ENCODE results near the gene HBM. TPM values are rescaled to one million over a fixed set of nuclear protein-coding genes. Genes with fewer than 3 reads are reported as not detected.

HBM gene
- total RNA-seq, 1 donor from 2014 or later = not detected

Other genes starting within 250 kb of the HBM start
- 90.6 and 91.3 TPM in 2 replicates for gene POLR3K, start 112.4 kb upstream of the HBM start, total RNA-seq
- gene SNRNP25, start 112.2 kb upstream of the HBM start, total RNA-seq = 98.9 and 101 TPM in 2 replicates
- 0.52 and 0.96 TPM in 2 replicates for gene RHBDF1, start 93.3 kb upstream of the HBM start, total RNA-seq
- 73.9 and 77.5 TPM in 2 replicates for gene MPG, start 87.8 kb upstream of the HBM start, total RNA-seq
- gene NPRL3, start 27.3 kb upstream of the HBM start, total RNA-seq = 51.5 and 51.8 TPM in 2 replicates
- not detected in 2 replicates for gene HBZ, start 13.3 kb upstream of the HBM start, total RNA-seq
- gene HBA2, start 6.9 kb downstream of the HBM start, total RNA-seq = 0.57 and 0.59 TPM in 2 replicates
- not detected in 2 replicates for gene HBA1, start 10.7 kb downstream of the HBM start, total RNA-seq
- gene HBQ1, start 14.5 kb downstream of the HBM start, total RNA-seq = 0.54 and 0.88 TPM in 2 replicates
- 77.7 and 83.0 TPM in 2 replicates for gene LUC7L, start 63.5 kb downstream of the HBM start, total RNA-seq
- 18.0 and 21.2 TPM in 2 replicates for gene FAM234A, start 68.8 kb downstream of the HBM start, total RNA-seq
- gene RGS11, start 110.0 kb downstream of the HBM start, total RNA-seq = 0.18 and 0.29 TPM in 2 replicates
- not detected in 2 replicates for gene ARHGDIG, start 114.6 kb downstream of the HBM start, total RNA-seq
- gene PDIA2, start 117.2 kb downstream of the HBM start, total RNA-seq = not detected in 2 replicates
- 28.1 and 30.3 TPM in 2 replicates for gene AXIN1, start 186.7 kb downstream of the HBM start, total RNA-seq
- 110 and 115 TPM in 2 replicates for gene MRPL28, start 204.6 kb downstream of the HBM start, total RNA-seq
- 35.7 and 36.3 TPM in 2 replicates for gene PGAP6, start 216.0 kb downstream of the HBM start, total RNA-seq
- 57.2 and 58.7 TPM in 2 replicates for gene NME4, start 231.2 kb downstream of the HBM start, total RNA-seq
- 18.0 and 20.1 TPM in 2 replicates for gene DECR2, start 235.9 kb downstream of the HBM start, total RNA-seq

Measured in activated T-helper 1 cell treated with anti-CD3 and anti-CD28 coated beads, Interleukin-12 subunit alpha, Interleukin-12 subunit beta, Interleukin-2, Interleukin-4 antibody, amounts not matched to agents 30 ng/mL and 10 ng/mL and 1 ng/mL, durations not matched to agents 14 hours and 24 hours and 36 hours (primary cell).